ENCODE measurements around the gene PTPRQ.

Gene PTPRQ

DNA sequence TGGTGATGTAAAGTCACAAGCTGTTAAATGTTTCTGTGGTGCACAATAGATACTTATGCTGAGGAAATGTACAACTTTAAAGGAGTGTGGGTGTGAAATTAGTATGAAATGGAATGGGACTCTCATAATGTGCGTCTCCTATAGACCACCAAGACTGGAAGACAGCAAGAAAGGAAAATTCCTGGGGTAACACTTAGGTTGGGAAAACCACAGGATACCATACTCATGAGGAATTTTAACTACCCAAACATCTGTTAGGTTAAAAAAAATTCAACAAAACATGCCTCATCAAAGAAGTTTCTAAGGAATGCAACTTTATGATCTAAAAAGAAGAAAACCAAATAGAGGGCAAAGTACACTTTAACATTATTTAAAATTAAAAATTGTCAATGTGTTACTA lies 149.7 kb downstream of the PTPRQ start:
- DNase-seq (ENCODE audit: low read depth), result no peak
- TF ChIP-seq CTCF (IDR thresholded peaks at IDR 0.05; ENCODE audit: low read depth, low read length) (no peak), MAX (IDR thresholded peaks at IDR 0.05; ENCODE audit: low read depth, low read length) (no peak), MYC (IDR thresholded peaks at IDR 0.05; ENCODE audit: low read depth, low read length) (no peak), POLR2A (IDR thresholded peaks at IDR 0.05; ENCODE audit: extremely low read depth, insufficient read length) (no peak)
- no peak overlapping the region for H3K4me3 ChIP-seq (ENCODE audit: low read depth, low read length)

DNA sequence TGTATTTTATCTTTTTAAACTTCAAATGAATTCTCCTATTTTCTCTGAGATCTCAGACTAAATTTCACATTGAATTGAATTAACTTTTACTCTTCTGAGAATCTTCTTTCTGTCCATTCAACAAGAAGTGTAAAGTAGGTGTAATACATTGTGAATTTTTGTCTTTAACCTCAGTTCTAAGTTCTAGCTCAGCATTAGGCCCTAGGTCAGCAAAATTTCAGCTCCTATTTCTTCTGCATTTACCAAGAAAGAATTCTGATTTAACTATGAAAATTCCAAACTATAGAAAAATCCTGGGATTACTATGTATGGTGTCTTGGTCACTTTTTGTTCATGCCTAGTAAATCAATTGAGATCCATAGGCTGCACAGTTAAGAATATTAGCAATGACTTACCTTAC lies 152.5 kb downstream of the PTPRQ start:
- TF ChIP-seq MYC (IDR thresholded peaks at IDR 0.05; ENCODE audit: low read depth, low read length) (no peak), MAX (IDR thresholded peaks at IDR 0.05; ENCODE audit: low read depth, low read length) (no peak), CTCF (IDR thresholded peaks at IDR 0.05; ENCODE audit: low read depth, low read length) (no peak), POLR2A (IDR thresholded peaks at IDR 0.05; ENCODE audit: extremely low read depth, insufficient read length) (no peak)
- DNase-seq (ENCODE audit: low read depth), result no peak
- no peak overlapping the region for H3K4me3 ChIP-seq (ENCODE audit: low read depth, low read length)

DNA sequence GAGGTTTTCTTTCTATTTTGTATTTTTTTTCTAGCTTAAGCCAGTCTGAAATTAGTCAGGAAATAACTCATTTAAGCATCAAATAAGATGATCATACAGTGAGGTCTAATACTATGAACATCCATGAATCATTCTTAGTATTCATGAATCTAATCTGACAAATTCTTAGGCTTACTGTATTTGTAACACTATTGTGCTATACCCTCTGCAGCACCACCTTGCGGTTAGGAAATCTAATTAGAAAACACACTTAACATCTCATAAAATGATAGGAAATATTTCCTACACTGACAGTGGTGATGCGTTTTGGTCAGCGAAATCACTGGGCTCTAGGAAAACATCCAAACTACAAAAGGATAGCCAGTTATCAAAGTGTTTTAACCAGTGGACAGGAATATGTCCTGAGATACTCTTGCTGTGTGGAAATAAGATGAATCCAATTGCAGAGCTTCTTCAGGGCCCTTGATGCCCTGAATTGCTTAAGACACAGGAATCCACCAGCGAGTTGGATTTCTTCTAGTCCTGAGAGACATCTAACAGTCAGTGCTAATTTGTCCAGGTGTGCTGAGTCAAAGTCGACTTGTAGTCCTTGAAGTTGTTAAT lies 154.1 kb downstream of the PTPRQ start:
- TF ChIP-seq MYC (IDR thresholded peaks at IDR 0.05; ENCODE audit: low read depth, low read length) (no peak), MAX (IDR thresholded peaks at IDR 0.05; ENCODE audit: low read depth, low read length) (no peak), POLR2A (IDR thresholded peaks at IDR 0.05; ENCODE audit: extremely low read depth, insufficient read length) (no peak), CTCF (IDR thresholded peaks at IDR 0.05; ENCODE audit: low read depth, low read length) (no peak)
- H3K4me3 ChIP-seq (ENCODE audit: low read depth, low read length), result no peak overlapping the region
- no peak for DNase-seq (ENCODE audit: low read depth)

- no peak for DNase-seq (ENCODE audit: low read depth)
Observed at GRCh38 chr12:80602455-80602854, 158.4 kb downstream of the PTPRQ start.

DNA sequence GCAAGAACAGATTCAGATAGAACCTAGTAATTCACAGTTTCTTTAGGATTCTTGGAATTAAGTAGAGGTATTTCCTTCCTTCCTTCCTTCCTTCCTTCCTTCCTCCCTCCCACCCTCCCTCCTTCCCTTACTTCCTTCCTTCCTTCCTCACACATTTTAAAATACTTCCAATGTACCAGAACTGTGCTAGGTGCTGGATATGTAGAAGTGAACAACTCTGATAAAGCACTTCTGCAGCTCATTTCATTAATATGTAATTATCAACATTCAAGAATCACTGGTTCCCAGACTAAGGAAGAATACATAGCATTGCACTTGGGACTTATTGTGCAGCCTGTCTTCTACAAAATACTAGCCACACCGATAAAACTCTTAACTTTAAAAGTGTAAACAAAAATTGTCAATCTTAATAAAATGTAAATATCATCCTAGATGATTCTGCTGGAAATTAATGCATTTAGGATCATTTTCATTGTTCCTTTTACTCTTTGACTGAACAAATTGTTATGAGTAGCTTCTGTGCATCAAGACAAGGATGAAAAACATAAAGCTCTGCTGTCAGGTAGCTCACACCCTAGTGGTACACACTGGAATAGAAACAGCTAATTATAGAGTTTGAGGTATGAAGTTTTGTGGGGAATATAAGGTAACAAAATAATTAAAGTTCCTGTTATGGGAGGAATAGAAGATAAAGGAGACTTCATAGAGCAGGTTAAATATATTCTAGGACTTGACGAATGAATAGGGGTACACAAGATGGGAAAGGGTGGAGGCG lies 163.5 kb downstream of the PTPRQ start:
- TF ChIP-seq MAX (IDR thresholded peaks at IDR 0.05; ENCODE audit: low read depth, low read length), result no peak
- no peak for TF ChIP-seq CTCF (IDR thresholded peaks at IDR 0.05; ENCODE audit: low read depth, low read length)
- no peak for TF ChIP-seq MYC (IDR thresholded peaks at IDR 0.05; ENCODE audit: low read depth, low read length)
- no peak for TF ChIP-seq POLR2A (IDR thresholded peaks at IDR 0.05; ENCODE audit: extremely low read depth, insufficient read length)
- no peak overlapping the region for H3K4me3 ChIP-seq (ENCODE audit: low read depth, low read length)
- no peak for DNase-seq (ENCODE audit: low read depth)

More at GRCh38 chr12:80602455-80602854, 158.4 kb downstream of the PTPRQ start:
- TF ChIP-seq CTCF (IDR thresholded peaks at IDR 0.05; ENCODE audit: low read depth, low read length) (no peak), MAX (IDR thresholded peaks at IDR 0.05; ENCODE audit: low read depth, low read length) (no peak), POLR2A (IDR thresholded peaks at IDR 0.05; ENCODE audit: extremely low read depth, insufficient read length) (no peak), MYC (IDR thresholded peaks at IDR 0.05; ENCODE audit: low read depth, low read length) (no peak)
- H3K4me3 ChIP-seq (ENCODE audit: low read depth, low read length), result no peak overlapping the region
